ENCODE data around the gene TNFRSF12A. TPM values are rescaled to one million over a fixed set of nuclear protein-coding genes. Genes with fewer than 3 reads are reported as not detected.

TNFRSF12A gene, protein sequence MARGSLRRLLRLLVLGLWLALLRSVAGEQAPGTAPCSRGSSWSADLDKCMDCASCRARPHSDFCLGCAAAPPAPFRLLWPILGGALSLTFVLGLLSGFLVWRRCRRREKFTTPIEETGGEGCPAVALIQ
- polyA plus RNA-seq (2013, experiment 1 of 4) = 13.1 TPM
- polyA plus RNA-seq (2013, experiment 2 of 4) = 10.8 TPM
- polyA plus RNA-seq (2013, experiment 3 of 4) = 11.1 TPM
- polyA plus RNA-seq (2013, experiment 4 of 4) = 10.4 TPM

DNA sequence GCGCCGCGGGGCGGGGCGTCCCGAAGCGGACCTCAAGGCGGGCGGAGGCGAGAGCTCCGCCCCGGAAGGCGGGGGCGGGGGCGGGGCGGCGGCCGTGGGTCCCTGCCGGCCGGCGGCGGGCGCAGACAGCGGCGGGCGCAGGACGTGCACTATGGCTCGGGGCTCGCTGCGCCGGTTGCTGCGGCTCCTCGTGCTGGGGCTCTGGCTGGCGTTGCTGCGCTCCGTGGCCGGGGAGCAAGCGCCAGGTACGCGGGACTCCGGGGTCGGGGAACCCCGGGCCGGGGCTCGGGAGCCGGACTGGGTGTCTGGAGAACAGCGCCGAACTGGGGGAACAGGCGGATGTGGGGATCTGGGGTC lies at the start of gene TNFRSF12A:
TSS of gene TNFRSF12A (plus strand) at position 122 of the 357 bp plus-strand sequence. CDS start at position 152, 30 bp downstream.
- 0% methylated on average over 49 of the region's 49 CpGs for WGBS, 2 experiments
- Histone ChIP-seq H3K27ac (ENCODE audit: insufficient read depth, low read depth, low read length, poor library complexity, severe bottlenecking) (peak within 1 kb of the TSS; percentile 83), H3K4me1 (ENCODE audit: control insufficient read depth, insufficient read depth, low read length) (peaks cover 25% of the 10 kb centered on the region), H3K4me3 (ENCODE audit: insufficient read depth, low read depth, low read length) (peak within 1 kb of the TSS; percentile 56), H3K27me3 (ENCODE audit: control insufficient read depth, insufficient read depth, low read length, poor library complexity, severe bottlenecking) (peaks cover 5% of the 10 kb centered on the region), H3K36me3 (ENCODE audit: control insufficient read depth, insufficient read depth, low read length) (no peaks in the 10 kb centered on the region), H3K9me3 (ENCODE audit: control insufficient read depth, low read length) (no peaks in the 10 kb centered on the region)

DNA sequence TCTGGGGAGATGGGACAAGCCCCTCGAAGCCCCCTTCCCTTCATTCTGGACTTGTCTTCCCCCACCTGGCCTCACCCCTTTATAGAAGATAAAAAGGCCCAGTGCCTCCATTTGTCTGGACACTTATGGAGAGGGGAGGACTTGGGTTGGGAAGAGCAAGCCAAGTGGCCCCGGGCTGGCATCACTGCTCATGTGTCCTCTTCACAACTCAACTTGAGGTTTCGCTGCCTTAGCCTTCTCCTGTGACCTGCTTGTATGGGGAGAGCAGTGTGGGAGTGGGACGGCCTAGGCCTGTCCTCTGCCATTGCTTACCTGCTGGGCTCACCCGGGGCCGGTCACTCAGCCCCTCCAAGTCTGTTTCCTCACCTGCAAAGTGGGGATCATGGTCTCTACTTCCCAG lies 49.6 kb upstream of the TNFRSF12A start:
- peaks cover 13% of the 10 kb centered on the region for H3K4me1 ChIP-seq (ENCODE audit: control insufficient read depth, insufficient read depth, low read length)
- no peaks in the 10 kb centered on the region for H3K9me3 ChIP-seq (ENCODE audit: control insufficient read depth, low read length)
- 81 to 85% methylated on average over 6 of the region's 6 CpGs for WGBS, 2 experiments
- peaks cover 26% of the 10 kb centered on the region for H3K27me3 ChIP-seq (ENCODE audit: control insufficient read depth, insufficient read depth, low read length, poor library complexity, severe bottlenecking)
- H3K4me3 ChIP-seq (ENCODE audit: insufficient read depth, low read depth, low read length) = peak overlapping the region; percentile 72
- H3K36me3 ChIP-seq (ENCODE audit: control insufficient read depth, insufficient read depth, low read length) = no peaks in the 10 kb centered on the region
- H3K27ac ChIP-seq (ENCODE audit: insufficient read depth, low read depth, low read length, poor library complexity, severe bottlenecking) = no peak overlapping the region

DNA sequence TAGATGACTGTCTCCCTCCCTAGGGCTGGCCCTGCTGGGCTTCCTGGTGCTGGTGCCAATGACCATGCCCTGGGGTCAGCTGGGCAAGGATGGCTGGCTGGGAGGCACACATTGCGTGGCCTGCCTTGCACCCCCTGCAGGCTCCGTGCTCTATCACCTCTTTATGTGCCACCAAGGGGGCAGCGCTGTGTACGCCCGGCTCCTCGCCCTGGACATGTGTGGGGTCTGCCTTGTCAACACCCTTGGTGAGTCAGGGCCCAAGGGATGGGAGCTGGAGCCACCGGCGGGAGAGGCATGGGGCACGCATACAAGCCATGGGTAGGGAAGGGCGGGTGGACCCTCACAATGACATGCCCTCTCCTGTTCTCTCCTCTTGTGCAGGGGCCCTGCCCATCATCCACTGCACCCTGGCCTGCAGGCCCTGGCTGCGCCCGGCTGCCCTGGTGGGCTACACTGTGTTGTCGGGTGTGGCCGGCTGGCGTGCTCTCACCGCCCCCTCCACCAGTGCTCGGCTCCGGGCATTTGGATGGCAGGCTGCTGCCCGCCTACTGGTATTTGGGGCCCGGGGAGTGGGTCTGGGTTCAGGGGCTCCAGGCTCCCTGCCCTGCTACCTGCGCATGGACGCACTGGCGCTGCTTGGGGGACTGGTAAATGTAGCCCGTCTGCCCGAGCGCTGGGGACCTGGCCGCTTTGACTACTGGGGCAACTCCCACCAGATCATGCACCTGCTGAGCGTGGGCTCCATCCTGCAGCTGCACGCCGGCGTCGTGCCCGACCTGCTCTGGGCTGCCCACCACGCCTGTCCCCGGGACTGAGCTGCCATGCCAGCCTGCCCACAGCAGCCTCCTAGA lies 48.8 kb upstream of the TNFRSF12A start:
- H3K4me3 ChIP-seq (ENCODE audit: insufficient read depth, low read depth, low read length) = no peak overlapping the region

DNA sequence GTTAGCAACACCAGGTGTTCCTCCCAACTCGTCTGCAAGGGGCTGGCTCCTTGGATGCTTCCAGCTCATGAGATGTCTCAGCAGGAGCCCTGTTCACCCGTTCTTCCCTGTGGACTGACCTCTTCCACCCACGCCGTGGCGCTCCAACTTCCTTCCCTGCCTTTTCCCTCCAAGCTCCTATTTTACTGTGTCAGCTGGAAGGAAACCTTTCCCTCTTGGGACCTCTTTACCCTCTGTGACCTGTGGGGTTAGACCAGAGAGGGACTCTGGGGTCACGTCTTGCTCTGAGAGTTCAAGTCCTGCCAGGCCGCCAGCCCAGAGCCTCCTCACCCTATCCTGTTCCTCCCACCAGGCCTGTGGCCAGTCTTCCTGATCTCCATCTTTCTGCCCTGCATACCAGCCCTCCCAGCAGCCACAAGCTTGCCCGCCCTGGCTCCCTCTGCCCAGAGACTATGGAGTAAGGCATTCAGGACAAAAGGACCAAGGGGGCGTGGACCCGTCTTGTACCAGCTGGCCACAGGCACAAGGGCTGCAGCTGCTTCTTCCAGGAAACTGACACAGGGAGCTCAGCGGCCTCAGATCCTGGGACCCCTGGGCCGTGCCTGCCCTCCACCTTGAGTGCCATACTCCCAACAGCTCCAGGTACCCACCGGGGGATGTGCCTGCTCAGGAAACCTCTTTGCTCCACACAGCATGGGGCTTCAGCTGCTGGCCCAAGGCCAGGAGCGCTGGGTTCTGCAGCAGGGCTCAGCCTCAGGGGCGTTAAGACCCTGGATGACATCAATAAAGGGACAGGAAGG lies 48.0 kb upstream of the TNFRSF12A start:
- no peaks in the 10 kb centered on the region for H3K9me3 ChIP-seq (ENCODE audit: control insufficient read depth, low read length)
- H3K27ac ChIP-seq (ENCODE audit: insufficient read depth, low read depth, low read length, poor library complexity, severe bottlenecking) = no peak overlapping the region
- H3K27me3 ChIP-seq (ENCODE audit: control insufficient read depth, insufficient read depth, low read length, poor library complexity, severe bottlenecking) = peaks cover 15% of the 10 kb centered on the region
- H3K36me3 ChIP-seq (ENCODE audit: control insufficient read depth, insufficient read depth, low read length) = no peaks in the 10 kb centered on the region
- H3K4me3 ChIP-seq (ENCODE audit: insufficient read depth, low read depth, low read length) = no peak overlapping the region
- peaks cover 13% of the 10 kb centered on the region for H3K4me1 ChIP-seq (ENCODE audit: control insufficient read depth, insufficient read depth, low read length)
- 87% methylated on average over 15 of the region's 15 CpGs for WGBS, 2 experiments

More for the DNA sequence above, 48.8 kb upstream of the TNFRSF12A start:
- Histone ChIP-seq H3K36me3 (ENCODE audit: control insufficient read depth, insufficient read depth, low read length) (no peaks in the 10 kb centered on the region), H3K27ac (ENCODE audit: insufficient read depth, low read depth, low read length, poor library complexity, severe bottlenecking) (no peak overlapping the region), H3K9me3 (ENCODE audit: control insufficient read depth, low read length) (no peaks in the 10 kb centered on the region), H3K4me1 (ENCODE audit: control insufficient read depth, insufficient read depth, low read length) (peaks cover 13% of the 10 kb centered on the region), H3K27me3 (ENCODE audit: control insufficient read depth, insufficient read depth, low read length, poor library complexity, severe bottlenecking) (peaks cover 20% of the 10 kb centered on the region)
- WGBS, 2 experiments = 95% methylated on average over 35 of the region's 35 CpGs

DNA sequence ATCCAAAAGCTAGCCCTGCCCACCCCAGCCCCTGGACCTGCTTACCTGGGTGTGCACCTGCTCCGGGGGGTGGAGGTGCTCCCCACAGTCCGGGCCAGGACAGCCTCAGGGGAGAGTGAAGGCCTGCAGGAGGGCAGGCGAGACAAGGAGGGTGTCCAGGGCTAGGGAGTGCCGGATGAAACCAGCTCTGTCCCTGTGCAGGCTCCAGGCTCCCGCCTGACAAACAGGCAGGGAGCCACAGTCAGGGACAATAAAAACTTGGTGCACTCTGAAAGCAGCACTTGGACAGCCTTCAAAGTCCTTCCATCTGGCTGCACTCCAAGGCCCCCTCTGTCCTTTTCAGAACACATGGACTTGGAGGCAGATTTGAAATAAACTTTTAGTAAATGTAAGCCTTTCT lies 47.1 kb upstream of the TNFRSF12A start:
- H3K4me3 ChIP-seq (ENCODE audit: insufficient read depth, low read depth, low read length) = no peak overlapping the region
- no peaks in the 10 kb centered on the region for H3K36me3 ChIP-seq (ENCODE audit: control insufficient read depth, insufficient read depth, low read length)
- no peak overlapping the region for H3K27ac ChIP-seq (ENCODE audit: insufficient read depth, low read depth, low read length, poor library complexity, severe bottlenecking)
- H3K4me1 ChIP-seq (ENCODE audit: control insufficient read depth, insufficient read depth, low read length) = peaks cover 13% of the 10 kb centered on the region
- 93 to 94% methylated on average over 5 of the region's 5 CpGs for WGBS, 2 experiments
- peaks cover 6% of the 10 kb centered on the region for H3K27me3 ChIP-seq (ENCODE audit: control insufficient read depth, insufficient read depth, low read length, poor library complexity, severe bottlenecking)
- H3K9me3 ChIP-seq (ENCODE audit: control insufficient read depth, low read length) = no peaks in the 10 kb centered on the region

DNA sequence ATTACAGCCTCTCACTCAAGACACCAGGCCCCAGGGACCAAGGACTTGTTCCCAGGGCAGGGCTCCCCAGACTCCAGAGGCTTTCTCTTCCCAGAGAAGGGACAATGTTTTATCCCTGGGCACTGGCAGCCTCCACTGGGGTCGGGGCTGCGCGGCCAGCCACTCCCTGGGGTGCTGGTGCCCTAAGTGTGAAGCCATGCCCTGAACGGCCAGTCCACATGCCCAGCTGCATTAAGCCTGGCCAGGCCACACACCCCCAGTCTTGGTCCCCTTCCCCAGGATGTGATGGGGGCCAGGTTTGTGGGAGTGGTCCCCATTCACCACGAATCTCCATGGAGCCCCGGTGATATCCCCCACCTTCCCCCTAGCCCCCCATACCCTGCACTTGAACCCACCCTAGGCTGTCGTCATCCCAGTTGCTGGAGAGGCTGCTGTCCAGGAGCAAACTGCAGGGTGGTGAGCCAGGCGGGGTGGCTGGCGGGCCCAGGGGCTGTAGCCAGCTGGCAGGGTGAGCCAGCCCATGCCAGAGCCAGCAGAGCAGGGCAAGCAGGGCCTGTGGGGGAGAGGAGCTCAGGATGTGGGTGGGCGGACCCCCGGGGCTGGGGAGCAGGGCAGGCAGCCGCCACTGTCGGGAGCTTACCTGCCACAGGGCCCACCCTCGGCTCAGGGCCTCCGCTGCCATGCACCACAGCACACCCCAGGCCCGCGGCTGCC lies 46.4 kb upstream of the TNFRSF12A start:
- H3K36me3 ChIP-seq (ENCODE audit: control insufficient read depth, insufficient read depth, low read length) = no peaks in the 10 kb centered on the region
- no peaks in the 10 kb centered on the region for H3K9me3 ChIP-seq (ENCODE audit: control insufficient read depth, low read length)
- no peaks in the 10 kb centered on the region for H3K27me3 ChIP-seq (ENCODE audit: control insufficient read depth, insufficient read depth, low read length, poor library complexity, severe bottlenecking)
- no peak overlapping the region for H3K4me3 ChIP-seq (ENCODE audit: insufficient read depth, low read depth, low read length)
- peaks cover 8% of the 10 kb centered on the region for H3K4me1 ChIP-seq (ENCODE audit: control insufficient read depth, insufficient read depth, low read length)
- 93 to 95% methylated on average over 17 of the region's 17 CpGs for WGBS, 2 experiments
- no peak overlapping the region for H3K27ac ChIP-seq (ENCODE audit: insufficient read depth, low read depth, low read length, poor library complexity, severe bottlenecking)

DNA sequence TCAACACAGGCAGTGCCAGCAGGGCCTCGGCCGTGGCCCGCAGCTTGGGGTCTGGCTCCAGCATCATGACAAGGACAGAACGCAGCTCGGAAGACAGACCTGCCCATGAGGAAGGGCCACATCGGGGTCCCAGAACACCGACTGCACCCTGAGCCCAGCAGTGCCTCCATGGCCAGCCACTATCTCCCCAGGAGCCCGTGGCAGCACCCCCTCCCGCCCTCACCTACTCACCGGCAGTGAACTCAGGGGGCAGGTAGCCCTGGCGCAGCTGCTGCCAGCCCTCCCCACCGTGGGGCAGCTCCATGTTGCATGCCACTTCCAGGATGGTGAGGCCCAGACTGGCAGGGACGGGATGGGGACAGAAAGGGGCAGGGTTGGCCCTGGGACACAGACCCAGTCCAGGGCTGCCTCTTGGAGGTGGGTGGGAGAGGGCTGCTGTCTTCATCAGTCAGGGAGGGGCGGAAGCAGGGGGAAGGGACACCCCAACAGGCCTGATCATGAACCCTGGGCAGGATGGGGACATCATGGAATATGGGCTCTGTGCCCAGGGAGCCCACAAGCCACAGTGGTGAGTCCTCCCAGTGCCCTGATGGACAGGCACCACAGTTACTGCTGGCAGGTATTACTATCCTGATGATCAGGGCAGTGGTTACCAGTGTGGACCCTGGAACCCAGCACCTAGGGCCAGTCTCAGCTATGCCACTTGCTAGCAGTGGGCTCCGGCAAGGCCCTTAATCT lies 45.7 kb upstream of the TNFRSF12A start:
- no peaks in the 10 kb centered on the region for H3K9me3 ChIP-seq (ENCODE audit: control insufficient read depth, low read length)
- H3K27ac ChIP-seq (ENCODE audit: insufficient read depth, low read depth, low read length, poor library complexity, severe bottlenecking) = no peak overlapping the region
- H3K36me3 ChIP-seq (ENCODE audit: control insufficient read depth, insufficient read depth, low read length) = no peaks in the 10 kb centered on the region
- no peak overlapping the region for H3K4me3 ChIP-seq (ENCODE audit: insufficient read depth, low read depth, low read length)
- 94 to 95% methylated on average over 15 of the region's 15 CpGs for WGBS, 2 experiments
- no peaks in the 10 kb centered on the region for H3K27me3 ChIP-seq (ENCODE audit: control insufficient read depth, insufficient read depth, low read length, poor library complexity, severe bottlenecking)
- peaks cover 8% of the 10 kb centered on the region for H3K4me1 ChIP-seq (ENCODE audit: control insufficient read depth, insufficient read depth, low read length)

DNA sequence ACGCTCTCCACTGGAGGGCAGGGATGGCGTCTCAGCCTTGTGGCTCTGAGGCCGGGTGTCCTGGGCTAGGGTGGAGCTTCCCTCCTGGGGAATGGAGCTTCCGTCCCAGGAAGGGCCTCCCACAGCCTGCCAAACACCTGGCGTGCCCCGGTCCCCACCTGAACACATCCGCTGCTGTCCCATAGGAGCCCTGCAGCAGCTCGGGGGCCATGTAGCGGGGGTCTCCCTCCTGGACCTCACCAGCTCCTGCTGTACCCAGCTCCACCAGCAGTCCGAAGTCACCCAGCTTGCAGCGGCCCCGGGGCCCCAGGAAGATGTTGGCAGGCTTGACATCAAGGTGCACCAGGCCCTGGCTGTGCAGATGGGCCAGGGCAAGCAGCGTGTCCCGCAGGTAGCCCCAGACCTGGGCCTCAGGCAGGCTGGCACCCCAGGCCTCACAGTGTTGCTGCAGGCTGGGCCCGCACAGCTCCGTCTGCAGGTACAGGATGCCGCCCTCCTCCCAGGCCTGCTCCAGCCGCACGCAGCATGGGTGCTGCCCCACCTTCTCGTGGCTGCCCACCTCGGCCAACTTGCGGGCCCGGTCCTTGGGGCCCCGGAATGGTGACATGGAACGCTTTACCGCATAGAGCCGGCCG lies 44.9 kb upstream of the TNFRSF12A start:
- Histone ChIP-seq H3K4me3 (ENCODE audit: insufficient read depth, low read depth, low read length) (no peak overlapping the region), H3K36me3 (ENCODE audit: control insufficient read depth, insufficient read depth, low read length) (no peaks in the 10 kb centered on the region), H3K27ac (ENCODE audit: insufficient read depth, low read depth, low read length, poor library complexity, severe bottlenecking) (no peak overlapping the region), H3K27me3 (ENCODE audit: control insufficient read depth, insufficient read depth, low read length, poor library complexity, severe bottlenecking) (no peaks in the 10 kb centered on the region), H3K9me3 (ENCODE audit: control insufficient read depth, low read length) (no peaks in the 10 kb centered on the region), H3K4me1 (ENCODE audit: control insufficient read depth, insufficient read depth, low read length) (peaks cover 6% of the 10 kb centered on the region)
- 95 to 96% methylated on average over 28 of the region's 28 CpGs for WGBS, 2 experiments

DNA sequence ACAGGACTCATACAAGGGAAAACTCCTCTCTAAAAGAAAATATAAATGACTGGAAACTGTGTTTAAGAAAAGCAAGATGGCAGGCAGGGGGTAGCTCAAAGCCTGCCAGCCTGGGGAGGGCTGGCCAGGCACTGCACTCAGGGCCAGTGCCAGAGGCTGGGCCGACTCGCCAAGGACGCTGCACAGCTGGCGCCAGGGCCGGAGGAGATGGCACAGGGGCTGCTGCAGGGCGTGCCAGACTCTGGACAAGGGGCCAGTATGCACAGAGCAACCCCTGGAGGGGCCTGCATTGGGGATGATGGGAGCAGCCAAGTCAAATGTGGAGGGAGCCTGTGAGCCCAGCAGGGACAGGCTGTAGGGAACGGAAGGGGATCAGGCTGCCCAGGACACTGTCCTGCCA lies 44.0 kb upstream of the TNFRSF12A start:
- H3K27ac ChIP-seq (ENCODE audit: insufficient read depth, low read depth, low read length, poor library complexity, severe bottlenecking) = no peak overlapping the region
- no peaks in the 10 kb centered on the region for H3K9me3 ChIP-seq (ENCODE audit: control insufficient read depth, low read length)
- no peaks in the 10 kb centered on the region for H3K27me3 ChIP-seq (ENCODE audit: control insufficient read depth, insufficient read depth, low read length, poor library complexity, severe bottlenecking)
- H3K4me1 ChIP-seq (ENCODE audit: control insufficient read depth, insufficient read depth, low read length) = peaks cover 5% of the 10 kb centered on the region
- no peak overlapping the region for H3K4me3 ChIP-seq (ENCODE audit: insufficient read depth, low read depth, low read length)
- no peaks in the 10 kb centered on the region for H3K36me3 ChIP-seq (ENCODE audit: control insufficient read depth, insufficient read depth, low read length)
- WGBS, 2 experiments = 95 to 97% methylated on average over 7 of the region's 7 CpGs

Measured in ectodermal cell (in vitro differentiated cells).